Testis (tissue), 3 donors: ENCODE results near the gene HTR5A. TPM values are rescaled to one million over a fixed set of nuclear protein-coding genes. Genes with fewer than 3 reads are reported as not detected.

Experiments used
- DNase-seq: peaks from one replicate; pipeline ENCODE4 v3.0.0-alpha.2; 2019
- H3K27ac ChIP-seq, 2 donors: fragments of 200-600 bp; sonication (generic); one replicate each; pipeline ENCODE4 v1.5.1; 2019
- H3K27me3 ChIP-seq: fragments of 200-600 bp; sonication (generic); one replicate; pipeline ENCODE4 v1.5.1; 2019
- H3K36me3 ChIP-seq: fragments of 200-600 bp; sonication (generic); one replicate; pipeline ENCODE4 v1.5.1; 2017; ENCODE audit warnings: low read depth; ENCODE audit errors: missing control alignments
- H3K4me1 ChIP-seq: fragments of 200-600 bp; sonication (generic); one replicate; pipeline ENCODE4 v1.5.1; 2019
- H3K4me3 ChIP-seq, 2 donors: fragments of 200-600 bp; sonication (generic); one replicate each; pipeline ENCODE4 v1.5.1; 2017 to 2019
- H3K9me3 ChIP-seq: fragments of 200-600 bp; sonication (generic); one replicate; pipeline ENCODE4 v1.5.1; 2017
- CTCF ChIP-seq, 3 experiments: fragments of 450-650 bp in 2 of 3; fragments of 200-600 bp in 1 of 3; sonication (generic) in 1 of 3; IDR thresholded peaks; one replicate each; pipeline ENCODE4 v1.5.1; 2016 to 2019; ENCODE audit warnings: antibody characterized with exemption in 3 of 3, mild to moderate bottlenecking in 2 of 3, moderate library complexity in 1 of 3
- POLR2A ChIP-seq: fragments of 450-650 bp; IDR thresholded peaks from one replicate; pipeline ENCODE4 v1.6.1; 2017; ENCODE audit warnings: antibody characterized with exemption, mild to moderate bottlenecking, moderate library complexity
- WGBS, 2 donors: methylation state at CpG; one replicate each; pipeline ENCODE4 v1.1.5; 2018; 5-methylcytosine and 5-hydroxymethylcytosine counted together
- intact Hi-C: fragments of 100-400 bp; cut with DNase I; formaldehyde crosslinking; loops from one replicate; pipeline ENCODE4 v1.15.1; 2023; ENCODE audit warnings: low total_unique reads
- polyA plus RNA-seq: library from polyadenylated mRNA; stranded (reverse); fragments of 350-450 nt; fragmentation: Illumina TruSeq; extraction: RNeasy Lipid Tissue Mini Kit (QIAGEN cat#74804); gene quantifications from one replicate; pipeline ENCODE4 v1.2.3, GENCODE V29; 2014; ENCODE audit warnings: low read depth, low replicate concordance; ENCODE audit not compliant: insufficient read depth
- small RNA-seq, 2 donors: library from RNA; depleted of rRNA; stranded (forward); fragments of <200 nt; gene quantifications; one replicate each; pipeline ENCODE3, GENCODE V24; 2016
- total RNA-seq, 2 donors: library from RNA; depleted of rRNA; stranded (reverse); fragments of >200 nt; gene quantifications; one replicate each; pipeline ENCODE4 v1.2.3, GENCODE V29; 2016

Gene HTR5A
- total and polyA plus RNA-seq, 3 donors from 2014 or later, result 0.87 to 2.8 (median 0.93) TPM

- DNase-seq, result no peak
- Histone ChIP-seq H3K36me3 (no peaks in the 10 kb centered on the region), H3K4me3 (no peak overlapping the region), H3K4me1 (no peaks in the 10 kb centered on the region), H3K27ac (no peak overlapping the region), H3K9me3 (no peaks in the 10 kb centered on the region), H3K27me3 (no peaks in the 10 kb centered on the region)
- TF ChIP-seq POLR2A (no peak), CTCF (IDR thresholded peaks at IDR 0.05) (no peak)
- intact Hi-C loops, result no loop called here
- WGBS, 2 donors, result 37 to 62% methylated on average over 4 of the region's 4 CpGs
Measured at GRCh38 chr7:155136619-155137243, 66.6 kb downstream of the HTR5A start.

Small RNA genes lying within 50 kb of the gene (small RNA-seq; reads per million reads assigned to genes)
- 0 reads per million in 2 donors for gene AC092628.1

Other genes starting within 250 kb of the HTR5A start
- 10 to 100 TPM; 37.2 to 39.4 TPM for gene PAXIP1, start 67.2 kb upstream of the HTR5A start, total RNA-seq
- 24.2 TPM for gene PAXIP1, start 67.2 kb upstream of the HTR5A start, polyA plus RNA-seq
- 100 to 1,000 TPM in 1 of 2 donors, 10 to 100 TPM in 1; 89.7 to 118 TPM for gene INSIG1, start 227.6 kb downstream of the HTR5A start, total RNA-seq
- gene INSIG1, start 227.6 kb downstream of the HTR5A start, polyA plus RNA-seq, result 52.7 TPM